Activated CD4-positive, alpha-beta T cell treated with anti-CD3 and anti-CD28 coated beads, Interleukin-2, Interleukin-6, amounts not matched to agents 100 ng/mL and 50 ng/mL, durations not matched to agents 16 hours and 8 hours (primary cell): Measurements from ENCODE around the gene PRPS1.
"Not testable (repeated sequence)": the region's sequence is repeated elsewhere in the genome, so short reads cannot be mapped to it uniquely, and the experiment has no call there.

ENCODE experiments used
- DNase-seq: peaks from one replicate; pipeline ENCODE4 v3.0.0-alpha.2; 2020

PRPS1 gene

GRCh38 chrX:107627838-107628661, at the start of gene PRPS1:
Gene PRPS1 (plus strand): TSS chrX:107628510. CDS start chrX:107628629, 119 bp downstream.
- DNase-seq: peak; percentile 93

- no peak for DNase-seq
Measured at GRCh38 chrX:107579956-107580355, 48.4 kb upstream of the PRPS1 start.

- DNase-seq: no peak
Measured at GRCh38 chrX:107581923-107582322, 46.4 kb upstream of the PRPS1 start.

- no peak for DNase-seq
Measured at GRCh38 chrX:107589243-107589642, 39.1 kb upstream of the PRPS1 start.

- no peak for DNase-seq
Measured at GRCh38 chrX:107596651-107597050, 31.7 kb upstream of the PRPS1 start.

- DNase-seq: no peak
Measured at GRCh38 chrX:107597264-107597663, 31.0 kb upstream of the PRPS1 start.

GRCh38 chrX:107597791-107598190, 30.5 kb upstream of the PRPS1 start:
- DNase-seq: no peak

GRCh38 chrX:107599450-107599861, 28.9 kb upstream of the PRPS1 start:
- DNase-seq: no peak

- DNase-seq: no peak
Measured at GRCh38 chrX:107600366-107600765, 27.9 kb upstream of the PRPS1 start.

GRCh38 chrX:107601326-107601725, 27.0 kb upstream of the PRPS1 start:
- no peak for DNase-seq

- no peak for DNase-seq
Measured at GRCh38 chrX:107601759-107602158, 26.6 kb upstream of the PRPS1 start.

GRCh38 chrX:107602694-107603239, 25.5 kb upstream of the PRPS1 start:
- no peak for DNase-seq

- DNase-seq: no peak
Measured at GRCh38 chrX:107603429-107604159, 24.7 kb upstream of the PRPS1 start.

GRCh38 chrX:107609061-107609460, 19.2 kb upstream of the PRPS1 start:
- DNase-seq: not testable (repeated sequence)

GRCh38 chrX:107610667-107611066, 17.6 kb upstream of the PRPS1 start:
- no peak for DNase-seq

- no peak for DNase-seq
Measured at GRCh38 chrX:107619885-107620322, 8.4 kb upstream of the PRPS1 start.

GRCh38 chrX:107624893-107625292, 3.4 kb upstream of the PRPS1 start:
- DNase-seq: no peak

GRCh38 chrX:107625739-107626138, 2.6 kb upstream of the PRPS1 start:
- DNase-seq: no peak

- DNase-seq: no peak
Measured at GRCh38 chrX:107626481-107626880, 1.8 kb upstream of the PRPS1 start.

- no peak for DNase-seq
Measured at GRCh38 chrX:107626916-107627315, 1.4 kb upstream of the PRPS1 start.

- peak; percentile 67 for DNase-seq
Measured at GRCh38 chrX:107628662-107629539, 591 bp downstream of the PRPS1 start.

- peak; percentile 35 for DNase-seq
Measured at GRCh38 chrX:107629540-107629909, 1.2 kb downstream of the PRPS1 start.
